Bronchial smooth muscle cell (primary cell): ENCODE data around the gene MMP24. TPM values are rescaled to one million over a fixed set of nuclear protein-coding genes. Genes with fewer than 3 reads are reported as not detected.

Experiments used
- total RNA-seq: library from RNA; depleted of rRNA; stranded (reverse); fragments of >200 nt; gene quantifications from 2 replicates; pipeline ENCODE4 v1.2.1, GENCODE V29; 2014

The MMP24 gene
- total RNA-seq = 0.09 and 0.47 TPM in 2 replicates

GRCh38 chr20:35226126-35226883 lies at the start of gene MMP24:
Gene MMP24 (plus strand): TSS chr20:35226690. CDS start chr20:35226739, 49 bp downstream.

GRCh38 chr20:35277531-35278395 lies 51.3 kb downstream of the MMP24 start, which contains the start of gene MMP24OS:
Gene MMP24OS (minus strand): TSS chr20:35278122. CDS start chr20:35277929, 193 bp downstream.

GRCh38 chr20:35284267-35284991 lies 57.9 kb downstream of the MMP24 start, which contains the start of gene EIF6:
Gene EIF6 (minus strand): TSS chr20:35284772. CDS start chr20:35284487, 285 bp downstream.

GRCh38 chr20:35291654-35292503 lies 65.4 kb downstream of the MMP24 start, which contains the start of gene FAM83C:
Gene FAM83C (minus strand): TSS chr20:35292425. CDS start chr20:35292304, 121 bp downstream.

Other genes starting within 250 kb of the MMP24 start
- gene TRPC4AP, start 133.9 kb upstream of the MMP24 start, total RNA-seq = 47.3 and 56.0 TPM in 2 replicates
- gene EDEM2, start 79.4 kb upstream of the MMP24 start, total RNA-seq = 79.8 and 155 TPM in 2 replicates
- 125 and 171 TPM in 2 replicates for gene PROCR, start 54.6 kb upstream of the MMP24 start, total RNA-seq
- gene MMP24OS, start 51.4 kb downstream of the MMP24 start, total RNA-seq = 25.4 and 41.6 TPM in 2 replicates
- 121 and 137 TPM in 2 replicates for gene EIF6, start 58.1 kb downstream of the MMP24 start, total RNA-seq
- gene FAM83C, start 65.7 kb downstream of the MMP24 start, total RNA-seq = not detected in 2 replicates
- gene UQCC1, start 185.3 kb downstream of the MMP24 start, total RNA-seq = 30.3 and 37.9 TPM in 2 replicates
- 6.1 and 23.2 TPM in 2 replicates for gene GDF5, start 211.5 kb downstream of the MMP24 start, total RNA-seq
- 23.7 and 30.9 TPM in 2 replicates for gene CEP250, start 228.9 kb downstream of the MMP24 start, total RNA-seq